HEK293T (cell line): ENCODE data around the gene NYAP1.

ENCODE experiments used
- CTCF ChIA-PET: fragments of 350-600 bp; formaldehyde crosslinking; extraction: SDS; loops from one replicate; lab custom pipeline; 2021; ENCODE audit warnings: antibody characterized with exemption, inconsistent platforms; lab: Yijun Ruan, JAX
- POLR2A ChIA-PET: fragments of 350-600 bp; formaldehyde crosslinking; extraction: SDS; loops from one replicate; lab custom pipeline; 2020; ENCODE audit warnings: antibody characterized with exemption, inconsistent platforms; lab: Yijun Ruan, JAX
- DNase-seq: peaks from one replicate; pipeline ENCODE4 v3.0.0; 2012; ENCODE audit warnings: mixed read lengths; ENCODE audit errors: extremely low spot score
- ARNT ChIP-seq: fragments of 450-650 bp; IDR thresholded peaks from 2 replicates; pipeline ENCODE4 v1.6.1; 2017; ENCODE audit warnings: mild to moderate bottlenecking
- BHLHE40 ChIP-seq: fragments of 450-650 bp; IDR thresholded peaks from 2 replicates; pipeline ENCODE4 v1.6.1; 2016; ENCODE audit warnings: mild to moderate bottlenecking, moderate library complexity, borderline replicate concordance
- CTBP1 ChIP-seq: fragments of 450-650 bp; IDR thresholded peaks from 2 replicates; pipeline ENCODE4 v1.6.1; 2016; ENCODE audit warnings: borderline replicate concordance
- ELF4 ChIP-seq: fragments of 450-650 bp; IDR thresholded peaks from 2 replicates; pipeline ENCODE4 v1.6.1; 2017; ENCODE audit warnings: antibody characterized with exemption
- FOXA1 ChIP-seq: fragments of 450-650 bp; IDR thresholded peaks from 2 replicates; pipeline ENCODE4 v1.6.1; 2016; ENCODE audit warnings: mild to moderate bottlenecking
- FOXK2 ChIP-seq: fragments of 450-650 bp; IDR thresholded peaks from 2 replicates; pipeline ENCODE4 v1.6.1; 2016; ENCODE audit warnings: mild to moderate bottlenecking
- FOXM1 ChIP-seq: fragments of 450-650 bp; IDR thresholded peaks from 2 replicates; pipeline ENCODE4 v1.6.1; 2017; ENCODE audit warnings: mild to moderate bottlenecking, borderline replicate concordance
- HDGF ChIP-seq: fragments of 450-650 bp; IDR thresholded peaks from 2 replicates; pipeline ENCODE4 v1.6.1; 2017; ENCODE audit warnings: antibody characterized with exemption, borderline replicate concordance
- L3MBTL2 ChIP-seq: fragments of 450-650 bp; conservative IDR thresholded peaks from 2 replicates; pipeline ENCODE4 v1.6.1; 2016; ENCODE audit warnings: mild to moderate bottlenecking
- LEF1 ChIP-seq: fragments of 450-650 bp; IDR thresholded peaks from 2 replicates; pipeline ENCODE4 v1.6.1; 2017; ENCODE audit warnings: mild to moderate bottlenecking, borderline replicate concordance
- NFRKB ChIP-seq: fragments of 450-650 bp; IDR thresholded peaks from 2 replicates; pipeline ENCODE4 v1.6.1; 2016; ENCODE audit warnings: mild to moderate bottlenecking, moderate library complexity
- PKNOX1 ChIP-seq: fragments of 450-650 bp; IDR thresholded peaks from 2 replicates; pipeline ENCODE4 v1.6.1; 2016
- SP1 ChIP-seq: fragments of 450-650 bp; IDR thresholded peaks from 2 replicates; pipeline ENCODE4 v1.6.1; 2017
- SUZ12 ChIP-seq: fragments of 450-650 bp; IDR thresholded peaks from 2 replicates; pipeline ENCODE4 v1.6.1; 2016; ENCODE audit warnings: mild to moderate bottlenecking
- TARDBP ChIP-seq: fragments of 450-650 bp; IDR thresholded peaks from 2 replicates; pipeline ENCODE4 v1.6.1; 2016
- ZNF384 ChIP-seq: fragments of 450-650 bp; IDR thresholded peaks from 2 replicates; pipeline ENCODE4 v1.6.1; 2016

The NYAP1 gene

GRCh38 chr7:100464791-100465190 lies 18.9 kb upstream of the NYAP1 start:
- ChIA-PET CTCF (interaction anchor here (1.4 to 2.6 kb wide), 3 partner anchors 9 to 99 kb away, joined by 8 to 13 read pairs (median 10); no protein-coding TSS in a partner anchor), POLR2A (interaction anchor here (1.4 kb wide), 1 partner anchor 14 kb away, joined by 4 read pairs; the partner anchor contains the start of gene TSC22D4)
- DNase-seq = no peak
- TF ChIP-seq ELF4 = no peak
- TF ChIP-seq BHLHE40 = no peak
- no peak for TF ChIP-seq HDGF

GRCh38 chr7:100465299-100465698 lies 18.4 kb upstream of the NYAP1 start:
- ChIA-PET POLR2A (interaction anchor here (0.6 to 1.4 kb wide), 2 partner anchors 14 to 241 kb away, joined by 3 to 4 read pairs; partner anchors contain the start of genes POP7 and TSC22D4), CTCF (interaction anchor here (0.6 to 2.6 kb wide), 7 partner anchors 9 to 123 kb away, joined by 3 to 13 read pairs (median 4); no protein-coding TSS in a partner anchor)
- TF ChIP-seq SUZ12 (no peak), ZNF384 (no peak), ARNT (no peak), BHLHE40 (no peak), FOXM1 (no peak), L3MBTL2 (no peak), ELF4 (no peak), LEF1 (no peak), TARDBP (no peak), FOXK2 (no peak), HDGF (no peak), NFRKB (no peak), SP1 (no peak), CTBP1 (no peak), PKNOX1 (no peak), FOXA1 (no peak)
- no peak for DNase-seq

GRCh38 chr7:100465702-100466311 lies 17.9 kb upstream of the NYAP1 start:
- DNase-seq = peak; percentile 71
- ChIA-PET POLR2A (interaction anchor here (0.6 to 1.4 kb wide), 2 partner anchors 13 to 240 kb away, joined by 3 to 4 read pairs; partner anchors contain the start of genes POP7 and TSC22D4), CTCF (interaction anchor here (0.6 to 2.6 kb wide), 7 partner anchors 9 to 123 kb away, joined by 3 to 13 read pairs (median 4); no protein-coding TSS in a partner anchor)
- TF ChIP-seq SUZ12 (no peak), ZNF384 (no peak), FOXA1 (no peak)

GRCh38 chr7:100466653-100467605 lies 16.8 kb upstream of the NYAP1 start:
- DNase-seq = no peak
- CTCF ChIA-PET = interaction anchor here (1.2 to 2.6 kb wide), 2 partner anchors 11 to 98 kb away, joined by 4 to 13 read pairs; no protein-coding TSS in a partner anchor
- TF ChIP-seq FOXM1 (no peak), FOXK2 (no peak), NFRKB (no peak), FOXA1 (no peak), TARDBP (no peak), PKNOX1 (no peak), HDGF (no peak), SUZ12 (no peak), ELF4 (no peak), ARNT (no peak), BHLHE40 (no peak), ZNF384 (no peak), CTBP1 (no peak), SP1 (no peak), L3MBTL2 (no peak), LEF1 (no peak)
- POLR2A ChIA-PET = no interaction called here

GRCh38 chr7:100467638-100468373 lies 15.9 kb upstream of the NYAP1 start:
- ChIA-PET POLR2A (no interaction called here), CTCF (interaction anchor here (1.2 kb wide), 1 partner anchor 97 kb away, joined by 4 read pairs; no protein-coding TSS in a partner anchor)
- TF ChIP-seq CTBP1 (no peak), ARNT (no peak), SUZ12 (no peak), TARDBP (no peak), FOXA1 (no peak), PKNOX1 (no peak), FOXK2 (no peak), BHLHE40 (no peak)
- DNase-seq = no peak
